GM12873 (cell line): ENCODE results near the gene MACF1.

Source experiments
- TF ChIP-seq, protein P1 (sequence below): IDR thresholded peaks from 2 replicates; pipeline ENCODE4 v1.5.1; 2012; ENCODE audit warnings: low read depth, mild to moderate bottlenecking, moderate library complexity, low read length, control low read depth; ENCODE audit not compliant: insufficient read depth; ENCODE audit errors: missing control alignments

The MACF1 gene

GRCh38 chr1:39224295-39224829 is 19.9 kb downstream of the MACF1 start:
- TF ChIP-seq, protein P1, sequence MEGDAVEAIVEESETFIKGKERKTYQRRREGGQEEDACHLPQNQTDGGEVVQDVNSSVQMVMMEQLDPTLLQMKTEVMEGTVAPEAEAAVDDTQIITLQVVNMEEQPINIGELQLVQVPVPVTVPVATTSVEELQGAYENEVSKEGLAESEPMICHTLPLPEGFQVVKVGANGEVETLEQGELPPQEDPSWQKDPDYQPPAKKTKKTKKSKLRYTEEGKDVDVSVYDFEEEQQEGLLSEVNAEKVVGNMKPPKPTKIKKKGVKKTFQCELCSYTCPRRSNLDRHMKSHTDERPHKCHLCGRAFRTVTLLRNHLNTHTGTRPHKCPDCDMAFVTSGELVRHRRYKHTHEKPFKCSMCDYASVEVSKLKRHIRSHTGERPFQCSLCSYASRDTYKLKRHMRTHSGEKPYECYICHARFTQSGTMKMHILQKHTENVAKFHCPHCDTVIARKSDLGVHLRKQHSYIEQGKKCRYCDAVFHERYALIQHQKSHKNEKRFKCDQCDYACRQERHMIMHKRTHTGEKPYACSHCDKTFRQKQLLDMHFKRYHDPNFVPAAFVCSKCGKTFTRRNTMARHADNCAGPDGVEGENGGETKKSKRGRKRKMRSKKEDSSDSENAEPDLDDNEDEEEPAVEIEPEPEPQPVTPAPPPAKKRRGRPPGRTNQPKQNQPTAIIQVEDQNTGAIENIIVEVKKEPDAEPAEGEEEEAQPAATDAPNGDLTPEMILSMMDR = no peak

GRCh38 chr1:39226836-39227235 is 22.3 kb downstream of the MACF1 start:
- TF ChIP-seq, protein P1 = no peak

DNA sequence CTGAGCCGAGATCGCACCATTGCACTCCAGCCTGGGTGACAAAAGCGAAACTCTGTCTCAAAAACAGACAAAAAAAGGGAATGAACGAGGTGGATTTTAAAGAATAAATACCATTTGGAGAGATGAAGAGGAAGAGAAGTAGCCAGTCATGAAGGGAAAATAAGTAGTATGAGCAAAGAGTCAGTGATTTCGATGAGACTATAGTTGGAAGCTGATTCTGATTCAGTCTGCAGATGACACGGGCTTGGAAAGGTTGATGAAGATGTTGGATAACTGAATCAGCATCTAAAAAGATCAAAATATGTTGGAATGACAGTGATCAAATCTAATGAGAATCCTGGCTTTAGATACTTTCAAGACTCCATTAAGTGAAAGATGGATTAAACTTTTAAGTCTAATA is 23.8 kb downstream of the MACF1 start:
- TF ChIP-seq, protein P1 = no peak

DNA sequence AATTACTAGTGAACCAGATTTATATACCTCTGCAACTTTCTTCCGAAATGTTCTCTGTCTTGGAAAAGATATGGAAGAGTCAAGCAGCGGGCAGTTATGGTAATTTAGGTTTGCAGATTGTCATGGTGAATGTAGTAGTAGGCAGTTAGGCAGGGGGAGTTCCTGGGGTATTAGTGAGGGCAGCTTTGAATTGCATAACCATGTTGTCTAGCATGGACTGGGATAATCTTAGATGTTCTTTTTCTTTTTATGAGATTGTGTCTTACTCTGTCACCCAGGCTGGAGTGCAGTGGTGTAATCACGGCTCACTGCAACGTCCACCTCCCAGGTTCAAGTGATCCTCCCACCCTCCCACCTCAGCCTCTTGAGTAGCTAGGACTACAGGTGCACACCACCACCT is 25.0 kb downstream of the MACF1 start:
- TF ChIP-seq, protein P1 = no peak

GRCh38 chr1:39230261-39231190 is 26.0 kb downstream of the MACF1 start:
- TF ChIP-seq, protein P1 = no peak

DNA sequence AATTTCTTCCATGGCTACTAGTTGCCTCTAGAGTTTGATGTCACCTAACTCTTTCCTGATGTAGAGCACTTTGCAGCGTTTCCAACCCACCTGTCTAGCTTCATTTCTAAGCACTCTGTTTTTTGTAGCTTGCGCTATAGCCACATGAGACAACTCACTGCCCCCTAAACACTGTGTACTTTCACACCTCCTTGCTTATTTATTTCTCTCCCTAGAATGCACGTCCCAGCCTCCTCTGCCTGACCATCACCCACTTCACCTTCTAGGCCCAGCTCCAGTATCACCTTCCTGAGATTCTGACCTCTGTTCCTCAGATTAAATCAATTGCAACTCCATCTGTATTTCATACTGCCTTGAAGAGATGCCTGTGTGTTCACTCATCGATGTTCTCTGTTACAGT is 32.5 kb downstream of the MACF1 start:
- TF ChIP-seq, protein P1 = no peak

GRCh38 chr1:39238476-39238875 is 34.0 kb downstream of the MACF1 start:
- TF ChIP-seq, protein P1 = no peak
